Measurements from ENCODE around the gene AGRN.

DNA sequence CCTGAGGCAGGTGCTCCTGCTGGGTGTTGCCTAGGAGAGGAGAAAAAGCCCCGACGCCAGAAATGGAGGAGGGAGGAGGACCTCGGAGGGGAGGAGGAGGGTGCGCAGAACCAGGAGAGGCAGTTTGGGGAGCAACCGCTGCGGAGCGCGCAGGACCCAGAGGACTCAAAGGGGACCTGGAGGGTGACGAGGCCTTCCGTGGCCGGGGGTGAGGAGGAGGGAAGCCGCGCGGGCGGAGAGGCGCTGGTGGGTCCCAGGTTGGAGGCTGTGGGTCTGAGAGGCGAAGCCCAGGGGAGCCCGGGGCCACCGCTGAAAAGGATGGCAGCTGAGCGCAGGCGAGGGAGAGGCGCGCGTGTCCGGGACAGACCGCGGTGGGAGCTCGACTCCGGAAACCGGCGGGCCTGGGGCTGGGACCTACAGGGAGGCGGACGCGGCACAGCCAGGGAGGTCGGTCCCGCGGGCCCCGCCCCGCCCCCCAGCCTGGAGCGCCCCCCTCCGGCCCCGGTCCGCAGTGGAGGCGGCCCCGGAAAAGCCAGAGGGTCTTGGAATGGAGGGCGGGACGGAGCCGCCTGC, 39.1 kb downstream of the AGRN start:
- TF ChIP-seq, protein P1, sequence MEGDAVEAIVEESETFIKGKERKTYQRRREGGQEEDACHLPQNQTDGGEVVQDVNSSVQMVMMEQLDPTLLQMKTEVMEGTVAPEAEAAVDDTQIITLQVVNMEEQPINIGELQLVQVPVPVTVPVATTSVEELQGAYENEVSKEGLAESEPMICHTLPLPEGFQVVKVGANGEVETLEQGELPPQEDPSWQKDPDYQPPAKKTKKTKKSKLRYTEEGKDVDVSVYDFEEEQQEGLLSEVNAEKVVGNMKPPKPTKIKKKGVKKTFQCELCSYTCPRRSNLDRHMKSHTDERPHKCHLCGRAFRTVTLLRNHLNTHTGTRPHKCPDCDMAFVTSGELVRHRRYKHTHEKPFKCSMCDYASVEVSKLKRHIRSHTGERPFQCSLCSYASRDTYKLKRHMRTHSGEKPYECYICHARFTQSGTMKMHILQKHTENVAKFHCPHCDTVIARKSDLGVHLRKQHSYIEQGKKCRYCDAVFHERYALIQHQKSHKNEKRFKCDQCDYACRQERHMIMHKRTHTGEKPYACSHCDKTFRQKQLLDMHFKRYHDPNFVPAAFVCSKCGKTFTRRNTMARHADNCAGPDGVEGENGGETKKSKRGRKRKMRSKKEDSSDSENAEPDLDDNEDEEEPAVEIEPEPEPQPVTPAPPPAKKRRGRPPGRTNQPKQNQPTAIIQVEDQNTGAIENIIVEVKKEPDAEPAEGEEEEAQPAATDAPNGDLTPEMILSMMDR (IDR thresholded peaks at IDR 0.05), result peak; percentile 70
- no peak for TF ChIP-seq EZH2 (IDR thresholded peaks at IDR 0.05)
